HCT116 (cell line): ENCODE results near the gene ENTHD1. TPM values are rescaled to one million over a fixed set of nuclear protein-coding genes. Genes with fewer than 3 reads are reported as not detected.

ENCODE experiments used
- ATAC-seq: fragments of 200-7000 bp; cut with Tn5 transposase; 2 replicates; pipeline ENCODE4 v1.9.1; 2020; ENCODE audit warnings: mild to moderate bottlenecking, moderate library complexity
- BruUV-seq: library from RNA; stranded (reverse); fragments of 400-500 nt; replicated peaks from 2 replicates; lab custom pipeline; 2021; lab: Mats Ljungman, UMichigan
- CTCF ChIA-PET: fragments of 300-600 bp; sonication (Branson Sonifier 250); formaldehyde crosslinking; loops from one replicate; lab custom pipeline; 2021; ENCODE audit warnings: antibody characterized with exemption; lab: Charles Lee
- POLR2A ChIA-PET: fragments of 300-600, 350-600 bp; sonication (Branson Sonifier 250); formaldehyde crosslinking; loops from one replicate; lab custom pipeline; 2021; ENCODE audit warnings: antibody characterized with exemption; lab: Charles Lee
- RAD21 ChIA-PET, 2 experiments: fragments of 300-600 bp; sonication (Branson Sonifier 250); formaldehyde crosslinking; loops; one replicate each; lab custom pipeline; 2023; ENCODE audit warnings: low total read pairs in 2 of 2; ENCODE audit not compliant: uncharacterized antibody in 2 of 2, unreplicated experiment in 2 of 2, low non-redundant PET in 1 of 2; lab: Charles Lee
- DNase-seq: peaks from one replicate; pipeline ENCODE4 v3.0.0-alpha.2; 2010; ENCODE audit warnings: low read depth, low spot score
- H2AFZ ChIP-seq: fragments of 200-600 bp; shearing (Covaris generic), sonication (generic); 2 replicates; pipeline ENCODE4 v1.6.1; 2017; ENCODE audit warnings: low read depth, mixed run types, mixed read lengths, antibody characterized with exemption, low read length; ENCODE audit not compliant: poor library complexity, severe bottlenecking
- H3K27ac ChIP-seq: 2 replicates; pipeline ENCODE4 v1.5.1; 2012; ENCODE audit warnings: low read depth, low read length
- H3K27me3 ChIP-seq: fragments of 200-600 bp; sonication (generic); 2 replicates; pipeline ENCODE4 v1.6.1; 2016; ENCODE audit warnings: mixed run types, low read length, mixed read lengths; ENCODE audit not compliant: insufficient read depth
- H3K36me3 ChIP-seq, 2 experiments: fragments of 200-500 bp in 1 of 2; fragments of 200-600 bp in 1 of 2; sonication (Bioruptor generic) in 1 of 2; sonication (generic) in 1 of 2; 2 replicates each; pipeline versions ENCODE4 v1.5.1 to v1.6.1; 2014 to 2016; ENCODE audit warnings: low read length in 2 of 2, inconsistent platforms in 1 of 2, mixed read lengths in 1 of 2, mixed run types in 1 of 2; ENCODE audit not compliant: insufficient read depth in 2 of 2, control insufficient read depth in 1 of 2
- H3K4me1 ChIP-seq, 2 experiments: fragments of 200-600 bp in 1 of 2; sonication (generic) in 1 of 2; 2 replicates each; pipeline versions ENCODE4 v1.5.1 to v1.6.1; 2012 to 2017; ENCODE audit warnings: low read length in 2 of 2, inconsistent platforms in 1 of 2, mild to moderate bottlenecking in 1 of 2, mixed read lengths in 1 of 2, mixed run types in 1 of 2, moderate library complexity in 1 of 2; ENCODE audit not compliant: insufficient read depth in 2 of 2, control insufficient read depth in 1 of 2
- H3K4me2 ChIP-seq: fragments of 200-600 bp; sonication (generic); 2 replicates; pipeline ENCODE4 v1.6.1; 2017; ENCODE audit warnings: mixed run types, low read length, mixed read lengths
- H3K4me3 ChIP-seq, 2 experiments: fragments of 200-600 bp in 1 of 2; sonication (generic) in 1 of 2; replicated peaks in 1 of 2; 2 replicates each; pipeline ENCODE4 v1.5.1; 2011 to 2016; ENCODE audit warnings: low read length in 2 of 2, control low read depth in 1 of 2, low read depth in 1 of 2, mild to moderate bottlenecking in 1 of 2, mixed read lengths in 1 of 2, mixed run types in 1 of 2
- H3K79me2 ChIP-seq: fragments of 200-600 bp; sonication (generic); 2 replicates; pipeline ENCODE4 v1.6.1; 2017; ENCODE audit warnings: mild to moderate bottlenecking, mixed run types, low read length, moderate library complexity, mixed read lengths; ENCODE audit not compliant: insufficient read depth
- H3K9ac ChIP-seq: fragments of 200-600 bp; sonication (generic); 2 replicates; pipeline ENCODE4 v1.6.1; 2016; ENCODE audit warnings: low read length, mixed read lengths
- H3K9me2 ChIP-seq: fragments of 200-600 bp; sonication (generic), shearing (Covaris generic); 2 replicates; pipeline ENCODE4 v1.6.1; 2017; ENCODE audit warnings: mixed run types, mild to moderate bottlenecking, moderate library complexity; ENCODE audit not compliant: insufficient read depth
- H3K9me3 ChIP-seq, 2 experiments: fragments of 200-500 bp in 1 of 2; fragments of 200-600 bp in 1 of 2; sonication (Bioruptor generic) in 1 of 2; sonication (generic) in 1 of 2; 2 replicates each; pipeline ENCODE4 v1.6.1; 2014 to 2017; ENCODE audit warnings: low read length in 2 of 2, mixed read lengths in 2 of 2, inconsistent platforms in 1 of 2, low read depth in 1 of 2, mild to moderate bottlenecking in 1 of 2, mixed run types in 1 of 2, moderate library complexity in 1 of 2; ENCODE audit not compliant: control insufficient read depth in 1 of 2, insufficient read depth in 1 of 2
- H4K20me1 ChIP-seq: fragments of 200-600 bp; sonication (generic), shearing (Covaris generic); 2 replicates; pipeline ENCODE4 v1.6.1; 2017; ENCODE audit warnings: mixed run types, mild to moderate bottlenecking, moderate library complexity; ENCODE audit not compliant: insufficient read depth
- EGR1 ChIP-seq: IDR thresholded peaks from 2 replicates; pipeline ENCODE4 v1.6.1; 2012; ENCODE audit warnings: low read depth
- EZH2 ChIP-seq: fragments of 200-600 bp; sonication (generic); IDR thresholded peaks from 2 replicates; pipeline ENCODE4 v1.6.1; 2017; ENCODE audit warnings: antibody characterized with exemption, mixed run types
- EZH2phosphoT487 ChIP-seq: fragments of 200-600 bp; IDR thresholded peaks from 2 replicates; pipeline ENCODE4 v1.6.1; 2018; ENCODE audit warnings: antibody characterized with exemption, borderline replicate concordance
- FOSL1 ChIP-seq: IDR thresholded peaks from 2 replicates; pipeline ENCODE4 v1.6.1; 2012; ENCODE audit warnings: low read depth
- REST ChIP-seq: IDR thresholded peaks from 2 replicates; pipeline ENCODE4 v1.6.1; 2012; ENCODE audit warnings: low read depth
- SIN3A ChIP-seq: IDR thresholded peaks from 2 replicates; pipeline ENCODE4 v1.6.1; 2012; ENCODE audit warnings: low read depth
- SP1 ChIP-seq: IDR thresholded peaks from 2 replicates; pipeline ENCODE4 v1.6.1; 2012; ENCODE audit warnings: low read depth
- ZFX ChIP-seq: fragments of 450-650 bp; IDR thresholded peaks from 2 replicates; pipeline ENCODE4 v1.6.1; 2017
- ZNF274 ChIP-seq: fragments of 200-500 bp; sonication (Bioruptor generic); IDR thresholded peaks from 2 replicates; pipeline ENCODE4 v1.6.1; 2014; ENCODE audit warnings: mild to moderate bottlenecking, low read depth, low read length, inconsistent platforms
- intact Hi-C: fragments of 100-400 bp; cut with micrococcal nuclease; formaldehyde crosslinking; loops from 2 replicates; pipeline ENCODE4 v1.10.0; 2022
- total RNA-seq: library from RNA; stranded (reverse); gene quantifications from one replicate; pipeline ENCODE4 v1.2.1, GENCODE V29; 2021; ENCODE audit not compliant: unreplicated experiment
- TF ChIP-seq, protein P1 (sequence below): IDR thresholded peaks from 2 replicates; pipeline ENCODE4 v1.6.1; 2011; ENCODE audit warnings: mild to moderate bottlenecking, low read length, moderate library complexity; ENCODE audit not compliant: insufficient replicate concordance; ENCODE audit errors: extremely low read depth
- TF ChIP-seq, protein P2 (sequence below), 3 experiments: fragments of 200-600 bp in 1 of 3; sonication (generic) in 1 of 3; IDR thresholded peaks in 2 of 3; conservative IDR thresholded peaks in 1 of 3; 2 replicates each; pipeline ENCODE4 v1.5.1; 2012 to 2017; ENCODE audit warnings: low read depth in 2 of 3, low read length in 2 of 3, antibody characterized with exemption in 1 of 3, borderline replicate concordance in 1 of 3, control low read depth in 1 of 3, mild to moderate bottlenecking in 1 of 3, mixed read lengths in 1 of 3, mixed run types in 1 of 3, moderate library complexity in 1 of 3; ENCODE audit not compliant: insufficient read depth in 1 of 3

ENTHD1 gene
- total RNA-seq, 1 experiment from 2014 or later, result not detected

DNA sequence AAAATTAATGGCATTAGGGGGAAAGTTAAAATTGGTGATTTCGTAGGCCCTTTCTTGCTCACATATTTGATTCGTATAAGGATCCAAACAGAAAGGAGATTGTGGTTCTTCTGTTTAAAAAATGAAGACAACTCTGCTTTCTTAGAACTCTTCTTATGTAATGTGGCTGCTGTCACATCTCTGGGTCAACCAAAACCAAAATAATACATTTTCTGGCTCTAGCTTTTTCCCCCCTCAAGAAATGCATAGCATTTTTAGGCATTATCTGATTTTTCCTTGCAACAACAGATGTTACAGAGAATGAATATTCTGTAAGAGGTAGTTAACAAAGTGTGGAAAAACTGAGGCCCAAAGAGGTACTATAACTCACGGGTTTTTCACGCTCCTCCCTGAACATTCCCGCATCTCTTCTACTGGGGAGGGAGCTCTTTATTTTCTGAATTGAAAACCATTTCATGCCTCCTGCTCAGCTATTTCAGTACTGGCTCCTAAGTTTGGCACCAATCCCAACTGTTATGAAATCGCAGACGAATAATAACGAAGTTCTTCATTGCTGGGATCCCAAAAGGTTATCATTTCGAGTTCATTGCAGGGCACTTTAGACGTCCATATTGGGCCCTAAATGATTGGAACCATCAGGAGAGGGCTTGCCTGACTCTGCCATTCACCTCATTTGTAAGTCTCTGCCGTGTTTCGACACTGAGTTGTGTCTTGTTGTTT is 24.4 kb upstream of the ENTHD1 start (continued):
- TF ChIP-seq, protein P1, sequence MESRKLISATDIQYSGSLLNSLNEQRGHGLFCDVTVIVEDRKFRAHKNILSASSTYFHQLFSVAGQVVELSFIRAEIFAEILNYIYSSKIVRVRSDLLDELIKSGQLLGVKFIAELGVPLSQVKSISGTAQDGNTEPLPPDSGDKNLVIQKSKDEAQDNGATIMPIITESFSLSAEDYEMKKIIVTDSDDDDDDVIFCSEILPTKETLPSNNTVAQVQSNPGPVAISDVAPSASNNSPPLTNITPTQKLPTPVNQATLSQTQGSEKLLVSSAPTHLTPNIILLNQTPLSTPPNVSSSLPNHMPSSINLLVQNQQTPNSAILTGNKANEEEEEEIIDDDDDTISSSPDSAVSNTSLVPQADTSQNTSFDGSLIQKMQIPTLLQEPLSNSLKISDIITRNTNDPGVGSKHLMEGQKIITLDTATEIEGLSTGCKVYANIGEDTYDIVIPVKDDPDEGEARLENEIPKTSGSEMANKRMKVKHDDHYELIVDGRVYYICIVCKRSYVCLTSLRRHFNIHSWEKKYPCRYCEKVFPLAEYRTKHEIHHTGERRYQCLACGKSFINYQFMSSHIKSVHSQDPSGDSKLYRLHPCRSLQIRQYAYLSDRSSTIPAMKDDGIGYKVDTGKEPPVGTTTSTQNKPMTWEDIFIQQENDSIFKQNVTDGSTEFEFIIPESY, result no peak
- TF ChIP-seq ZFX (no peak), EZH2 (no peak), EGR1 (no peak), SIN3A (no peak), EZH2phosphoT487 (no peak), SP1 (no peak)
- TF ChIP-seq, protein P2, sequence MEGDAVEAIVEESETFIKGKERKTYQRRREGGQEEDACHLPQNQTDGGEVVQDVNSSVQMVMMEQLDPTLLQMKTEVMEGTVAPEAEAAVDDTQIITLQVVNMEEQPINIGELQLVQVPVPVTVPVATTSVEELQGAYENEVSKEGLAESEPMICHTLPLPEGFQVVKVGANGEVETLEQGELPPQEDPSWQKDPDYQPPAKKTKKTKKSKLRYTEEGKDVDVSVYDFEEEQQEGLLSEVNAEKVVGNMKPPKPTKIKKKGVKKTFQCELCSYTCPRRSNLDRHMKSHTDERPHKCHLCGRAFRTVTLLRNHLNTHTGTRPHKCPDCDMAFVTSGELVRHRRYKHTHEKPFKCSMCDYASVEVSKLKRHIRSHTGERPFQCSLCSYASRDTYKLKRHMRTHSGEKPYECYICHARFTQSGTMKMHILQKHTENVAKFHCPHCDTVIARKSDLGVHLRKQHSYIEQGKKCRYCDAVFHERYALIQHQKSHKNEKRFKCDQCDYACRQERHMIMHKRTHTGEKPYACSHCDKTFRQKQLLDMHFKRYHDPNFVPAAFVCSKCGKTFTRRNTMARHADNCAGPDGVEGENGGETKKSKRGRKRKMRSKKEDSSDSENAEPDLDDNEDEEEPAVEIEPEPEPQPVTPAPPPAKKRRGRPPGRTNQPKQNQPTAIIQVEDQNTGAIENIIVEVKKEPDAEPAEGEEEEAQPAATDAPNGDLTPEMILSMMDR (IDR thresholded peaks at IDR 0.05 in 2 of 3, conservative IDR thresholded peaks at IDR 0.05 in 1 of 3; ENCODE audit: borderline replicate concordance in 1 of 3, insufficient read depth in 1 of 3, low read depth in 2 of 3, low read length in 2 of 3), result no peak

DNA sequence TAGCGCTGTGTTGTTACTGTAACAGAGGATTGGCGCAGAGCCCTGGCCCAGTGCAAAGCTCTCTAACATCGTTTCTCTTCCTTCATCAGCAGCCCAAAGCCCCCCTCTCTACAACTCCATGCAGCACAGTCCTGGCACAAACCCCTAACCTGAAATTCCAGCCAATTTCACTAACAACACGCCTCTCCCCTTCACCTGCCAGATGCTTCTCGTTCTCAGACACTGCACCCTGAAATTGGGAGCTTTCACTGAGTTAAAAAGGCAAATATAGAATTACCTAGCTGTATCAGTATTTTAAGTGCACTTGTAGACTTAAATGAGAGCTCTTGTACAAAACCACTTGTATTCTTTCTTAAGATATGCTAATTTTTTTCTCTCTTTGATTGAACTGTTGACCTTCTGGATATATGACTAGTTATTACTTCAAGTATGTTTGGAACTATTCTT is 23.7 kb upstream of the ENTHD1 start:
- H3K4me2 ChIP-seq, result no peak overlapping the region
- TF ChIP-seq ZNF274 (no peak), REST (no peak), SP1 (no peak), FOSL1 (no peak)
- TF ChIP-seq, protein P2 (IDR thresholded peaks at IDR 0.05 in 2 of 3, conservative IDR thresholded peaks at IDR 0.05 in 1 of 3; ENCODE audit: borderline replicate concordance in 1 of 3, insufficient read depth in 1 of 3, low read depth in 2 of 3, low read length in 2 of 3), result no peak
- DNase-seq (no peak), ATAC-seq (no peak)
- no peaks in the 10 kb centered on the region for H4K20me1 ChIP-seq
- H3K9me2 ChIP-seq, result no peaks in the 10 kb centered on the region
- POLR2A ChIA-PET, result no interaction called here
- H3K9ac ChIP-seq, result no peak overlapping the region
- RAD21 ChIA-PET, result no interaction called here
- H3K27ac ChIP-seq, result no peak overlapping the region
- H2AFZ ChIP-seq, result no peak overlapping the region
- CTCF ChIA-PET, result interaction anchor here (0.8 kb wide), 1 partner anchor 9 kb away, joined by 3 read pairs; no protein-coding TSS in a partner anchor
- no peaks in the 10 kb centered on the region for H3K4me1 ChIP-seq
- H3K9me3 ChIP-seq, result no peaks in the 10 kb centered on the region
- no peaks in the 10 kb centered on the region for H3K79me2 ChIP-seq
- H3K36me3 ChIP-seq, result no peaks in the 10 kb centered on the region
- H3K27me3 ChIP-seq, result peaks cover 83% of the 10 kb centered on the region
- intact Hi-C loops, result no loop called here
- BruUV-seq, result no TSS peak
- no peak overlapping the region for H3K4me3 ChIP-seq
